GM19452 (cell line): ENCODE results near the gene UQCC5.

Source experiments
- ATAC-seq: cut with Tn5 transposase; IDR thresholded peaks from one replicate; pipeline ENCODE4 v1.9.1; 2021; ENCODE audit not compliant: unreplicated experiment

Gene UQCC5

DNA sequence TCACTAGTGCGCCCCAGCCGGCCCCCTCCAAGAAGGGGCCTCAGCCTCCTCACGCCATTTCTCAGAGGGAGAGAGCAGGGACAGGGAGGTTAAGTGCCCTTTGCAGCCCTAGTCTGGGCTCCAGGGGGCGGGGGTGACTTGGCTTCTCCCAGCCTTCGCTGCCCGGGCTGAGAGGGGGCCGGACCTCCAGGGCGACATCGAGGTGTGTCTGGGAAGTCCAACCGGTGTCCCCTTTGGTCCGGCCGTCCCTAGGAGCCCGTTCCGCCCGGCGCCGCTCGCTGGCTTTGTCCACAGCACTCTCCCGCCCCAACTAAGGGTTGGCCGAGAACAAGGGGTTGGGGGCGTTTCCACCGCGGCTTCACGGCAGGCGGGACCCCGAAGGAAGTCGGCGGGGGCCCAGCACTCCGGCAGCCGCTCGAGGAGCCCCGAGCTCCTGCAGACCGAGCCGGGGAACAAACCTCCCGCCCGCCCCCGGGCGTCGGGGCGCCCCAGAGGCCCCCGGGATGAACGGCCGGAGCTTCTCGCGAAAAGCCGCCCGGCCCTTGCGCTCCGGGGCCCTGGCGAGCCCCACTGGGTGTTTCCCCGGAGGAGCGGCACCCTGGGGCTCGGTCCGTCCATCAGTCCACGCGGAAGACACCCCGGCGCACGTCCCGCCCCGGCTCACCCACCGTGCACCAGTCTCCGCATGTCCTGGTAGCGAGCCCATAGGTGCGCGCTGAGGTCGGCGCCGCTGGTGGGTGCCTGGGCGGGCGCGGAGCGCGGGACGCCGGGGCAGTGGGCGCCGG is 3.4 kb upstream of the UQCC5 start:
- ATAC-seq: no peak

GRCh38 chr3:52533623-52534280 is 2.7 kb upstream of the UQCC5 start, which contains the start of gene NT5DC2:
Gene NT5DC2, minus strand, starts transcription at chr3:52533857. Its CDS starts 120 bp downstream, at chr3:52533737.
- ATAC-seq: peak; percentile 34

DNA sequence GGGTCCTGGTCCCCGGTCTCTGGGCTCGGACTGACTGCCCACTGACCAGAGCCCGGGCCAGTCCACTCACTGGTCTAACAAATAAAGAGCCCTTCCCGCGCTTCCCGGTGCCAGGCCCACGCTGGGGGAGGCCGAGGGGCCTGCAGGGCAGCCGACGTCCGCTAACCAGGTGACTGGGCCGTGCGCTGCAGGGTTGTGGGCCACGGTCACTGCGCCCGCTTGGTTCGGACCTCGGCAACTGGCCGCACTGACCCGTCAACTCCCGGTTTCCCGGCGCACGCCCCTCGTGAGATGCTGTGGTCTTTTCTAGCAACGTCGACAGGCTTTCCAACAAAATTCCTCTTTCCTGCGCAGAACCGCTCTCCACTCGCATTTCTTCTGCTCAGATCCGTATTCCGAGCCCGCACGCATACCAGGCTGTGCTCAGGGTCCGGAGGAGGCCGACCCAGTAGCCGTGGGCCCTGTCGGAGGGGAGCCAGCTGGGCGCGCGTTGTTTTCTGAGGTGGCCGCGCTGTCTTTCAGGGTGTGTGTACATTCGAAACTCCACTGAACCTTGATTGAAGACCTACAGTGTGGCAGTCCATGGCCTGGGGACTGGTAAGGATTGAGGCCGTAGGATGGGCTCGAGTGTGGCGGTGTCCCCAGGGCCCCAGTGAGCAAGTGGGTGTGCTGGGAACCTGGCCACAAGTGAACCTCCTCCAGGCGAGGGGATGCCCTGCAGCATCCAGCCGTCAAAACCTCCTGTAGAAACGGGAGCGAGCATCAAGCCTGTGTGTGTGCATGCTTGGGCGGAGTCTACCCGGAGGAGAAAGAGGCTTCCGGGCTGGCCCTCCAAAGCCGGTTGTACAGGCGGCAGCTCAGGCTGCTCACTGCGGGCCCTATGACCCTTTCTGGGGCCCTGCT is 1.9 kb upstream of the UQCC5 start:
- ATAC-seq: no peak

GRCh38 chr3:52535411-52536111 is 844 bp upstream of the UQCC5 start:
- ATAC-seq: no peak

- ATAC-seq: no peak
These were observed 365 bp upstream of the UQCC5 start for GRCh38 chr3:52536112-52536368.

- ATAC-seq: no peak
These were observed 788 bp downstream of the UQCC5 start for GRCh38 chr3:52537165-52537620.

GRCh38 chr3:52537726-52538421 is 1.5 kb downstream of the UQCC5 start:
- ATAC-seq: no peak

DNA sequence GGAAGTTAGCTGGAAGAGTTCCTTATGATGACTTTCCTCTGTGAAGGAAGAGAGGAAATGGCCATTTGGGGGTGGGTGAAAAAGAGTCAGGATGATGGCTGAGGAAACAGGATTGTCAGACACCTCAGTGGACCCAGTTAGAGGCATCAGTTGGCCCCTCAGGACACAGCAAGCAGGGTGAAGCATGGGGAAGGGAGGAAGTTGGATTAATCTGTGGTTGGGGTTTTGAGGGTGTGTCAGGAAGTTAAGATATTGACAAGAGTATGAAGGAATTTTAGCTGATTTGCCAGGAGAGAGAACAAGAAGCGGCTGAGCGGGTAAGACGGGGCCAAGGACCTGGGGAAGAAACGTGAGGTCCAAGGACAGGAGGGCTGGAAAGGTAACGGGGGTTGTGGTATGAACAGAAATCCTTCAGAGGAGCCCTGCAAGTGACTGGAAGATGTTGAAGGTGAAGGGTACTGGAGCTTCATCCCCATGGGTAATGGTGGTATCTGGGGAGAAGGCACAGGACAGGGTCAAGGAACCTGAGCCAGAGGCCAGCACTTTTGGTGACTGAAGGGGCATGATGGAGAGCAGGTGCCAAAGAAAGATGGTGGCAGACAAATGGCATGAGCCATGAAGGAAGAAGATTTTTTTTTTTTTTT is 2.7 kb downstream of the UQCC5 start:
- ATAC-seq: no peak

GRCh38 chr3:52541050-52541449 is 4.6 kb downstream of the UQCC5 start:
- ATAC-seq: no peak

DNA sequence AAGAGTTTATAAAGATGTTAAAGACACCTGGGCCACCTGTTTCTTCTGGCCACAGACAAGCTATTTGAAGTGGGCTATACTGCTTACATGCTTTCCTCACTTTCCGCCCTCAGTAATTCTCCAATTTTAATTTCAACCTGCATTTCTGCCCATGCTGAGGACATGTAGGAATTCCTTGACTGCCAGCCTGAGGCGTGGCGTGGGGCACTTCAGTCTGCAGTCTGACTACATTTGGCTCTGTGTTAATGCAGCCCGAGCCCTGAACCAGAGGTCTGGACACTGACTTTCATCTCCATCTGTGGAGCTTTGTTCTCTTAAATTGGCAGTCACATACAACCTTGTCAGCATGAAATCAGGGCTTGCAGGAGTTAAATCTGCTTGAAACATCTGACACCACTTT is 8.5 kb downstream of the UQCC5 start:
- ATAC-seq: no peak

- no peak for ATAC-seq
These were observed 9.9 kb downstream of the UQCC5 start for GRCh38 chr3:52546111-52546901.

- no peak for ATAC-seq
These were observed 10.7 kb downstream of the UQCC5 start for GRCh38 chr3:52547143-52547542.

- ATAC-seq: no peak
These were observed 14.7 kb downstream of the UQCC5 start for GRCh38 chr3:52551118-52551517.

GRCh38 chr3:52552089-52552488 is 15.7 kb downstream of the UQCC5 start:
- ATAC-seq: no peak

- no peak for ATAC-seq
These were observed 17.8 kb downstream of the UQCC5 start for GRCh38 chr3:52554026-52554755.

- no peak for ATAC-seq
These were observed 18.7 kb downstream of the UQCC5 start for GRCh38 chr3:52555056-52555455.

DNA sequence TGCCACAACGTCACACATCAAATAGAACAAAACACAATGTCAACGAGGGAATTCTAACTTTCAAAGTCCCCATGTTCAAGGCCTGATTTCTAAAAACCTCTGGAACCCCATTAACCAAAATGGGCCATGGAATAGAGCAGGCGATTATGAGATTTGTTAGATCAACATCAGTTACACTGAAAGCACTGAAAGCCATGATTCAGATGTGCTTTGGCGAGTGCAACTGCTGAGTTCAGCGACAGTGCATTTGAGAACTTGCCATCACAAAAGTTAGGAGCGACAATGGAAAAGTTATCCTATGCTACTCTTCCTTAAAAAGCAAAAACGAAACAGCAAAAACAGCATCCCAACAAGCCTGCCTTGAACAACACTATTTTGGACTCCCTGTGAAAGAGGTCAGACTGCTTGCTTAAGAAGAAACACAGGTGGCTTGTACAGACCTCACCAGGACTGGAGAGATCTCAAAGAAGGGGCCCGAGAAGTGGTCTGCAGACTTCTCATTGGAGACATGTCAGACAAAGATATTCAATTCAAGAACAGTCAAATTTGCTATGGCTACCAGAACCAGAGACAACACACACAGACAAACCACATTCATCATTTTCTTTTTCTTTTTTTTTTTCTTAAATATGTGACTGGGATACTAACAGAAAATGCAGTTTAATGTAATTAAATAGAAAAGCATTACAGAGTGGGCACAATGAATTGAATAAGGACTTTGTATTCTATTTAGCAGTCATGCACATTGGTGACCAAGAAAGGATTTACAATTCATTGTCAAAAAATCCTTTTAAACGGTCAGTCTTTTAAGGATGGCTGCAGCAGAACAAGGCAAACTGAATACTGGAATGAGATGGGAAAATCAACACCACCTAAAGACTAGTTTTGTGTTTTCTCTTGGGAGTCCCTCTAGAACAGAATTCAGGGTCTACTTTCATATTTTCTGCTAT is 20.9 kb downstream of the UQCC5 start:
- ATAC-seq: no peak
